Transverse colon (tissue), 3 donors: ENCODE measurements around the gene PALM3.

Experiments
- POLR2A ChIP-seq: fragments of 450-650 bp; IDR thresholded peaks from one replicate; pipeline ENCODE4 v1.6.1; 2016; ENCODE audit warnings: antibody characterized with exemption, mild to moderate bottlenecking, moderate library complexity
- TF ChIP-seq, protein P1 (sequence below), 5 experiments: fragments of 200-600 bp in 3 of 5; fragments of 450-650 bp in 2 of 5; sonication (generic) in 3 of 5; IDR thresholded peaks; 1 replicate in 2 of 5; 2 replicates in 3 of 5; pipeline ENCODE4 v1.5.1; 2016 to 2017; ENCODE audit warnings: antibody characterized with exemption in 5 of 5, inconsistent platforms in 3 of 5, mild to moderate bottlenecking in 2 of 5, moderate library complexity in 1 of 5

GRCh38 chr19:14089412-14089661 lies 27.5 kb upstream of the PALM3 start:
- TF ChIP-seq, protein P1, sequence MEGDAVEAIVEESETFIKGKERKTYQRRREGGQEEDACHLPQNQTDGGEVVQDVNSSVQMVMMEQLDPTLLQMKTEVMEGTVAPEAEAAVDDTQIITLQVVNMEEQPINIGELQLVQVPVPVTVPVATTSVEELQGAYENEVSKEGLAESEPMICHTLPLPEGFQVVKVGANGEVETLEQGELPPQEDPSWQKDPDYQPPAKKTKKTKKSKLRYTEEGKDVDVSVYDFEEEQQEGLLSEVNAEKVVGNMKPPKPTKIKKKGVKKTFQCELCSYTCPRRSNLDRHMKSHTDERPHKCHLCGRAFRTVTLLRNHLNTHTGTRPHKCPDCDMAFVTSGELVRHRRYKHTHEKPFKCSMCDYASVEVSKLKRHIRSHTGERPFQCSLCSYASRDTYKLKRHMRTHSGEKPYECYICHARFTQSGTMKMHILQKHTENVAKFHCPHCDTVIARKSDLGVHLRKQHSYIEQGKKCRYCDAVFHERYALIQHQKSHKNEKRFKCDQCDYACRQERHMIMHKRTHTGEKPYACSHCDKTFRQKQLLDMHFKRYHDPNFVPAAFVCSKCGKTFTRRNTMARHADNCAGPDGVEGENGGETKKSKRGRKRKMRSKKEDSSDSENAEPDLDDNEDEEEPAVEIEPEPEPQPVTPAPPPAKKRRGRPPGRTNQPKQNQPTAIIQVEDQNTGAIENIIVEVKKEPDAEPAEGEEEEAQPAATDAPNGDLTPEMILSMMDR (IDR thresholded peaks at IDR 0.05): no peak
- TF ChIP-seq POLR2A: no peak
